ENCODE data around the gene LRRC26.

LRRC26 gene

DNA sequence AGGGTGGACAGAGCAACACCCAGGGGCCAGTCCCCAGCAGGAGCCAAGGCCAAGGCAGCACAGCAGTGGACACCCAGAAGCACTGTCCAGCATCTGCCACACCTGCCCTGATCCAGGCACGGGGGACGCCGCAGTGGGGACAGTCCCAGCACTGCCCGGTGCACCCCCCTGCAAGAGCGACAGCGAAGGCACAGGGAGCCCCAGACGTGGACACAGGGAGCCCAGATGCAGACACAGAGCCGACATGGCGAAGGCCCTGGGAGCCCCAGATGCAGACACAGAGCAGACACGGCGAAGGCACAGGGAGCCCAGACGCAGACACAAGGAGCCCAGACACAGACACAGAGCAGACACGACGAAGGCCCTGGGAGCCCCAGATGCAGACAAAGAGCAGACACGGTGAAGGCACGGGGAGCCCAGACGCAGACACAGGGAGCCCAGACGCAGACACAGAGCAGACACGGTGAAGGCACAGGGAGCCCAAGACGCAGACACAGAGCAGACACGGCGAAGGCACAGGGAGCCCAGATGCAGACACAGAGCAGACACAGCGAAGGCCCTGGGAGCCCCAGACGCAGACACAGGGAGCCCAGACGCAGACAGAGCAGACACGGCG, 14.2 kb upstream of the LRRC26 start:
- DNase-seq (ENCODE audit: low read depth in 2 of 2) = no peak

DNA sequence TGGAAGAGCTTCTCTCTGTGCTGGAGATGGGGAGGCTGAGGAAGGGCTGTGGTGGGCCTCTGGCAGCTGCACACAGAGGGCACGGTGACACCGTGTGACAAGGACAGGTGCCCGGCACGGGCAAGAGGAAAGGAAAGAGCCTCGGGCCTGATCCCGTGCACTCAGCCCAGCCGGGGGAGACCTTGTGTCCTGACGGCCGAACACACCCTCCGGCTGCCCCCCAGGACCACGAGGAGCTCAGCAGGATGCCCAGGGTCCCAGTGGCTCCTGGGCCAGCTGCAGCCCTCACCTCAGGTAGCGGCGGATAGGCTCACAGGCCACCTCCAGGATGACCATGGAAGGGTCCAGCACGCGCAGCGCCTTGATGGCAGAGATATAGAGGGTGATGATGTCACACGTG, 13.0 kb upstream of the LRRC26 start:
- DNase-seq (ENCODE audit: low read depth in 2 of 2) = no peak

DNA sequence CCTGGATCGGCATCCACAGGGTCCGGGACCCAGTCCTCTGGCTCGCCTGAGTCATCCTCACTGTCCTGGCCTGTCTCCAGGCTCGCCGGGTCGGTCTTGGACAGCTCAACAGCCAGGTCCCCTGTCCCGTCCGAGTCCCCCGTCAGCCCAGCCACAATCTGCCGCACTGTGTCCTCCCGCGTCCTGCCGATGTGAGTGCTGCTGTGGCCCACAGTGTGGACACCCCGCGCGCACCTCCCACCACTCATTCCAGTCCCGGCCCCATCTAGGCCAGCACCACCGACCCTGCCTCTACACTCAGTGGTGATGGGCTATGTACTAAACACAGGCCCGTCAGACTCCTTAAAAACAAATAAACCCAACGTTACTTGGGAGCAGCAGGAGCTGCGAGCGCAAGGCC, 11.8 kb upstream of the LRRC26 start:
- no peak for DNase-seq (ENCODE audit: low read depth in 2 of 2)

DNA sequence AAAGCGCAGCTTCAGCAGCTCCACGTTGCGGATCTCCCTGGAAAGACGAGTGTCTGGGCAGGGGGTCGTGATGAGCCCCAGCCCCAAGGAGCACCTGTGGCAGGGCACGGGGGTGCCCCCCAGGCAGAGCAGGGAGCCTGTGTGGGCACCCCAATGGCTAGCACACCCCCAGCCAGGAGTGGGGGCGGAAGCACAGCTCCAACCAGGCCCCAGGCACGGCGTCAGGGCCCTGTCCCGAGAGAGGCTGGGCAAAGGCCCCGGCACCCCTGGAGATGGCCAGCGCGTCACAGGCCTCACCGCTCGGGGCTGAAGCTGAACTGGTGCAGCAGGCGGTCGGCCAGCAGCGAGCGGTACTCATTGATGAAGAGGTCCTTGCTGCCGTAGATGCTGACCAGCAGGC, 10.6 kb upstream of the LRRC26 start:
- DNase-seq (ENCODE audit: low read depth in 2 of 2) = no peak

DNA sequence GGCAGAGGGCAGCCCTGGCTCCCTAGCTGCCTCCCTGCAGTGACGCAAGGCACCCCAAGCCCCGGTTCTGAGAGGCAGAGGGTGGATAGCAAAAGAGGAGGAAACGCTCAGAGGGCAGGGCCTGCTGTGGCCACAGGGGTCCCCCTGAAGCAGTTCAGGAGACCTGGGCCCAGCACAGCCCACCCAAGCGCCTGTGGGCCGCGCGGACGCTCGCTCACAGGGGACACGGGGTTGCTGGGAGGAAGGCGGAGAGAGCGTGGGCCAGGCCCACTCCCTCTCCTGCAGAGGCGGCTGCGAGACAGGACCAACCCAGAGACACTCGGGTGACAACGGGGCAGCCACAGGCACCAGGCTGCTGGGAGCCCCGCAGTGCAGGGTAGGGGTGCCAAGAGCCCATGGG, 9.9 kb upstream of the LRRC26 start:
- DNase-seq (ENCODE audit: low read depth in 2 of 2) = no peak

DNA sequence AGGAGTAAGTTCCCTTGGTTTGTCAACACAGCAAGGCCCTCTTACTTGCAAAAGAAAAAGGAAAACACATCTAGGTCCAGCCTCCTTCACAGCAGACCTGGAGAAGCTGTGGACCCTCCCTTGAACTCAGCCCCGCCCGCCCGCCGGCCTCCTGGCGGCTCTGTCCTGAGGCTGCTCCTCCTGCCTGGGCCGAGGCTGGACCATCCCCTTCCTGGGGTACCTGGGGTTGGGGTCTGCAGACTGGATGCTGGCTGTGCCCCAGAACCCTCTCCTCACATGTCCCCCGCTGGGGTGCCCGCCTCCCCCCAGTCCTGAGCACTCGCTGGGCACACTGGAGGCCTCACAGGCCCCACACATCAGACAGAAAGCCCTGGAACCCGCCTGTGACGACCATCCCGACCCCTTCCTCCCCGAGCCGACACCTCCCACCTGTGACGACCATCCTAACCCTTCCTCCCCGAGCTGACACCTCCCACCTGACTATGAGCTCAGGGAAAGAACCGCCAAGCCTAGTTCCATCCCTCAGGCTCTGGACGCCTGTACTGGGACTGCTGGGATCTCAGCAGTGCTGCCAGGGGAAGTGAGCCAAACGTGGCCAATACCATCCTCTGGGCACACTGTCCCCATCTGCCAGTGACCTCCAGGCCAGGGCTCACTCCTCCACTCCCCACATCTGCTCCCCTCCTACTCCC, 9.2 kb upstream of the LRRC26 start:
- DNase-seq (ENCODE audit: low read depth in 2 of 2) = no peak

DNA sequence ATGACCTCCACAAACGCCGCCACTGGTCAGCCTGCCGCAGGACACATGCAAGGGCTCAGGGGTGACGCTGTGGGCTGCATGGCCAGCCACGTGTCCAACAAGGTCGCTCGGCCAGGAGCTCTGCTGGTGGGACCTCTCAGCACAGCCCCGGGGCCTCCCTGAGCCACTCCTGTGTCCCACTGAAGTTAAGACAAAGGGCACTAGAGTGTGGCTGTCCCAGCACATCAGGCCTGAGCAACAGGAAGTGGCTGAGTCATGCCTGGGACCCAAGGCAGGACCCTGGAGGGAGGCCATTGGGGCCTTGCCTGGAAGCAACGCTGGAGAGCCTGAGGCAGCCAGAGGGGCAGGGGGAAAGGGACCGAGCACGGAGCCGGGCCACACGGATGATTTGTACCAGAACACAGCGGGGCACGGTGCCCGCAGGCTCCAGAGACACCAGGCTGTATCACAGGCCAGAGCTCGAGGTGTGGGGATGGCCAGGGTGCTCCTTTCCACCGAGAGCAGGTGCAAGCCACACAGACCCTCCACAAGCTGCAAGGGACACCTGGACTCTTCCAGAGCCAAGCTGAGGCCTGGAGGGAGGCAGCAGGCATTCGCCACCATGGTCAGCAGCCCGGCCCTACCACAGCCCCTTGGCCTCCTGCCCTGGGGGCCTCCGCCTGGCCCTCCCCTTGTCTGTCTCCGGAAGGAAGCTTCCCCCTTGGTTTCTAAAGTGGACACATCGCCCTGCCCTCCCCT, 8.5 kb upstream of the LRRC26 start:
- no peak for DNase-seq (ENCODE audit: low read depth in 2 of 2)

DNA sequence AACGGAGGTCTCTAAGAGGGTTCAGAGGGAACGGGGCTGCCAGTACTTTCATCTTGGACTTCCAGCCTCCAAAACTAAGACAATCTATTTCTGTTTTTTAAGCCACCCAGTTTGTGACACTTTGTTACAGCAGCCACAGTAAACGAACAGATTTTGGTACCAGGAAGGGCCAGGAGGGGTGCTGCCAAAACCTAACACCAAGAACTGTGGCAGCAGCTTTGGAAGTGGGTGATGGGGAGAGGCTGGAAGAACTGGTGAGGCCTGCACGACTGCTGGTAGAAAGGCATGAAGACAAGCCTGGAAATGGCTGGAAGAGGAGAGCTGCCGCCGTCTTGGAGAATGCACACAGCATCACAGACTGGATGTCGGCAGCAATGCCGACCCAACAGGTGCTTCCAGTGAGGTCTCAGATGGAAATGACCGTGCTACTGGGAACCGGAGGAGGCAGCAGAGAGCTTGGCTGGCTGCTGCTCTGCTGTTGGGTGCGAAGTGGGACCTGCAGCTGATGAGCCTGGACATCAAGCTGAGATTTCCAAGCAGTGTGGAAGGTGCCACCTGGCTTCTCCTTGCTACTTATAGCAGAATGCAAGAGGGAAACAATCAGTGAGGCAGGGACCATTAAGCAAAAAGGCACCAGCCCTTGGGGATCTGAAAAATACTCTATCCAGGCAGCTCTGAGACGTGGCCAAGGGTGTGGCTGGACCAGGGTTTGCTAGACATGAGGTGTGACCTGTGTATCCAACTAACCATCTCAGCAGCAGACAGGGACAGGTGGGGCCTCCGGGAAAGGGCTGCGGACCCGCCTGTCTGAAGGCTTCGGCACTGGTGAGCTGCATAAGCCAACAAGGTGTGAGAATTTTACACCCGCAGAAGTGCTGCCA, 6.7 kb upstream of the LRRC26 start:
- no peak for DNase-seq (ENCODE audit: low read depth in 2 of 2)

DNA sequence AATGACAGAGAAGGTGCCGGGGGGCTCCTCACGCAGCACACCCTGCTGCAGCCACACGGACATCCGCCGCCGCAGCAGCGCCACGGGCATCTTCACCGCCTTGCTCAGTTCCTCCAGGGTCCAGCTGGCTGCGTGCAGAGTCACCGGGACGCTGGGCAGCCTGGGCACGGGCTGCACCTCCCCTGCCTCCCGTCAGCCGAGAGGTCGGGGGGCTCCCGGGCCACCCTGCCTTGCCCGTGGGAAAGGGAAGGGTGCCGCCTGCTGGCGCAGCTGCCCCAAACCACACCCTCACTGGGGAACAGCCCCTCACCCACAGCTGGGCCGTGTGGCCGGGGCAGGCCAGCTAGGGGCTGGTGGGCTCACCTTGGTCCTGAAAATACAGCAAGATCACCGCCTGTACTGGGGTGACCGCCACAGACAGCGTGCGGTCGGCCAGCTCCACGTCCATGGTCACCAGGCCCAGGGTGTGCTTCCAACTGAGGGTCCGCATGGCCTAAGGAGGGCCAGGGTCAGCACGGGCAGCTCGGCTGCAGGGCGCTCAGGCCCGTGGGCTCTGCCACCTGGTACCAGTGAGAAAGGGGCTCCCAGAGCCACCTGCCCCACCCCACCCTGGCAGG, 5.6 kb upstream of the LRRC26 start:
- DNase-seq (ENCODE audit: low read depth in 2 of 2) = no peak

DNA sequence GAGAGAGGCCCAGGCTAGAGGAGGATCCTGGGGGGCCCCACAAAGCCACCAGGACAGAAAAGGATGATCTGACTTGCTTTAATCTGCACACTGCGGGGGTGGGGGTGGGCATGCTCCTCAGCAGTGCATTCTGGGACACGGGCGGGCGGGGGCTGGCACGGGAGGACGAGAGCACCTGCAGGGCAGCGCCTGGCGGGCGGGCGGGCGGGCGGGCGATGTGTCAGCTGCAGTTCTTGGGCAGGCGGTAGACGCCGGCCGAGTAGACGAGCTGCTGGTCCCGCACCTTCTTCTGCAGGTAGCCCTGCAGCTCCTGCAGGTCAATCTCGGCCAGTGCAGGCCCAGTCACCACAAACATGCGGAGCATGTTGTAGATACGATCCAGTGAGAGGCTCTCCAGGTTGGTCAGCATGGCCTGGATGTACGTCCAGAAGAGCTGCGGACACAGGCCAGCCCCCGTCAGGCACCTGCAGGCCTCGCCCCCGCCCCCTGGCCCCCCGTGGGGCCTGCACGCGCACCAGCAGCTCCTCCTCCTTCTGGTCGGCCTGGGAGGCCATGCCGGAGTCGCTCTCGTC, 5.0 kb upstream of the LRRC26 start:
- no peak for DNase-seq (ENCODE audit: low read depth in 2 of 2)

DNA sequence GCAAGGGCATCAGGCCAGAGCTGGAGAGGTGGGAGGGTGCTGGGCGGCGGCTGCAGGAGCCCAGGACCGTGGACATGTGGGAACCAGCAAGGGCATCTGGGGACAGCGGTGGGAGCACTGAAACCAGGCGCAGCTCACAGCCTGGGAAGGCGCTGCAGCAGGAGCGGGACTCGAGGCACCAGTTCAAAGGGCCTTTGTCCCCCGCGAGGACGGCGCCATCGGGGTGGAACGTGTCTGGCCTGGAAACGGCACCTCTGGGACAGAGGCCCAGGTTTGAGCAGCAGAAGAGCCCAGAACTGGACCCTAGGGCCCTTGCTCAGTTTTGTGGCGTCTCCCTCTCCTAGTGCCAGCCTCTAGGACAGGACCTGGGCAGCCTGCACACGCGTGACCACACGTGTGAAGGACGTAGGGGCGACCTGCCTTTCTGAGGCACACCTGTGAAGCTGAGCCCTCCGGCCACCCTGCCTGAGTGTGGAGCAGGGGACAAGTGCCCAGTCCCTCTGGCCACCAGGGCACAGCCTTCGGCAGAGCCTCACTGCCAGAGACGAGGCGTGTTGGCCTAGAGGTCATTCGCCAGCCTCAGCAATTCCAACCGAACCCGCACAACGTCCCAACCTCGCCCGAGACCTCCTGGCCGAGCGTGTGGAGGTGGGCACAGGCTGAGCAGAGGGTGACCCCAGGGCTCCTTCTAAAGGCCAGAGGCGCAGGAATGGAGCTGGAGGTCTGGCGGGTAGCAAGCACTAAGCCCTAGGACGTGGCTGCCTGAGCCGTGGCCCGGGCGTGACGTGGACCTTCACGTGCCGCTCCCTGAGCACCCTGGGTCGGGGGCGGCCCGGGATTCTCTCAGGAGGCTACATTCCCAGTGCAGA, 4.2 kb upstream of the LRRC26 start:
- no peak for DNase-seq (ENCODE audit: low read depth in 2 of 2)

DNA sequence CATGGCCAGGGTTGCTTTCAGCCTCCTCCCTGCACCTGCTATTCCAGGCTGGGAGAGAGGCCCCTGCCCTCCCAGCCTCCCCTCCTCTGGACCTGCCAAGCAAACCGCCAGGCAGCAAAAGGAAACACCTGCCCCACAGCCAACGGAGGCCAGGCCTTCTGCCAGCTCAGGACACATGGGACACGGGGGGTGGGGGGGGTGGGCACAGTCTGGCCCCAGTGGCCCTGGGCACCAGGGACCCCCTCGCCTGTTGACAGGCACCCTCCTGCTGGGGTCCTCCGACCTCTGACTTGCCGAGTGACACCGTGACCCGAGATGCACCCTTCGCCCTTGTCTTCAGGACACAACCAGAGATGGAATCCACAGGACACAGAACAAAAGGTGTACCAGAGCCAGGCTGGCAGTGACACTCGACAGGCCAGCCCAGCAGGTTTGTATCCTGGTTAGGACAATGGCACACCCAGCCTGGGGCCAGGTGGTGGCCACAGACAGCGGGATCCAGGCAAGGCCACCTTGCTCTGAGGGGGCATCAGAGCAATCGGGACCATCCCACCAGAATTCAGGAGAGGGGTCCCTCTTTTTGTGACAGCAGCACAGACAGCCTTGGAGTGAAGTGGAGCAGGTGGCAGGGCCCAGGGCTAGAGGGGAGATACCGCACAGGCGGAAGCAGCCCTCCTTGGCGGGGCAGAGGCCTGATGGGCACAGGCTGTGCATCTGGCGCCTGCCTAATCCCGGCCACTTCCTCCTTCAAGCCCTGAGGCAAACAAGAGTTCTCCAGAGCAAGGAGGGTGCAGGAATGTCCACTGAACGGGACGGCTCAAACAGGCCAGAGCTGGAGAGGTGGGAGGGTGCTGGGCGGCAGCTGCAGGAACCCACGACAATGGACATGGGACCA, 3.3 kb upstream of the LRRC26 start:
- no peak for DNase-seq (ENCODE audit: low read depth in 2 of 2)

DNA sequence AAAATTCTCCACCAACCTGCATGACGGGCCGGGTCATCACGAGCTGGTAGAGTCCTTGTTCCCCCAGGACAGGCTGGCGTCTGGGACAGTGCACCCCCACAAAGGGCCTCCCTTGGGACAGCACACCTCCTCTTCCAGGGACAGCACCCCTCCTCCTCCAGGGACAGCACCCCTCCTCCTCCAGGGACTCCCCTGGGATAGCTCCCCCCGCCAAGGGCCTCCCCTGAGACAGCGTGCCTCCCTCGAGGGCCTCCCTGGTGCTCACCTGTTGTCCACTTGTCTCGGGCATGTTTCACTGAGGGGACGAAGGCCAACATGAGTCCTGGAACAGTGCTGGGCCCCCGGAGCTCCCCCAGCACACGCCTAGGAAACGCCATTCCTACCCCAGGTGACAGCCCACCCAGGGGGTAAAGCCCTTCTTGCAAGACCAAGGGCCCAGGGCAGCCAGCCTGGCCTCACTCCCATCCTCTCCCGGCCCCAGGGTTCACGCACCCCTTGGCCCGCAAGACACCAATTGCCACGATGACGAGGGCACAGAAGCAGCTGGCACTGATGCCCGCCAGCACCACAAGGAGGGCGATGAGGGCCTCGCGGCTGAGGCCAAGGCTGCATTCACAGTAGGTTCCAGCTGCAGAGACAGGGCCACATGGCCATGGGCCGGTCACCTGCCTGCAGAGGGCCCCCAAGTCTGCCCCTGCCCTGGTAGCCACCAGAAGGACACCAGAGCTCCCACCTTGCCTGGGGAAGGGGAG, 1.5 kb upstream of the LRRC26 start:
- no peak for DNase-seq (ENCODE audit: low read depth in 2 of 2)

DNA sequence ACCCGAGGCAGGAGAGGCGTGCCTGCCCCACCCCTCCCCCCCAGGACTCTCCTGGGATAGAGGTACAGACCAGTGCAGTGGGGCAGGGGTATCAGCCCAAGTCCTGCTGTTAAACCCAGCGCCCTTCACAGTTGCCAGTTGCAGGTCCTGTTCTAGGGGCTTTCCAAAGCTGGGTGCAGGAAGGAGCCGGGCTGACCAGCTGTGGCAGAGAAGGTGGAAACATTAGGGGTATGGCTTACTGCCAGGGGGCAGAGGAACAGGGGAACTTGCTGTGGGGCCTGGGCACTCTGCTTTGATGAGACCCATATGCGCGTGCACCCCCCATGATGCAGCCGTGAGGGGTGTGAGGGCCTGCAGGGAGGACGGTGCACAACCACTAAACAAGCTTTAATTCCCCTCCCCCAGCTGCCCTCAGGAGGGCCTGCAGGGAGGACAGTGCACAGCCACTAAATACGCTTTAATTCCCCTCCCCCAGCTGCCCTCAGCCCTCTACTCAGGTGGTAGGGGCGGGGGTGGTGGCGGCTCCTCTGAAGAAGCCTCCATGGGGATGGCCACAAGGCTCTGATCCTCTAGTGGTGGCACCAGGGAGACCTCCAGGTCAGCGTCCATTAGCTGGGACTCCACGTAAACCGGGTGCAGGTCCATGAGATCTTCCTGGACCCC, 766 bp upstream of the LRRC26 start:
- DNase-seq (ENCODE audit: low read depth in 2 of 2) = no peak

DNA sequence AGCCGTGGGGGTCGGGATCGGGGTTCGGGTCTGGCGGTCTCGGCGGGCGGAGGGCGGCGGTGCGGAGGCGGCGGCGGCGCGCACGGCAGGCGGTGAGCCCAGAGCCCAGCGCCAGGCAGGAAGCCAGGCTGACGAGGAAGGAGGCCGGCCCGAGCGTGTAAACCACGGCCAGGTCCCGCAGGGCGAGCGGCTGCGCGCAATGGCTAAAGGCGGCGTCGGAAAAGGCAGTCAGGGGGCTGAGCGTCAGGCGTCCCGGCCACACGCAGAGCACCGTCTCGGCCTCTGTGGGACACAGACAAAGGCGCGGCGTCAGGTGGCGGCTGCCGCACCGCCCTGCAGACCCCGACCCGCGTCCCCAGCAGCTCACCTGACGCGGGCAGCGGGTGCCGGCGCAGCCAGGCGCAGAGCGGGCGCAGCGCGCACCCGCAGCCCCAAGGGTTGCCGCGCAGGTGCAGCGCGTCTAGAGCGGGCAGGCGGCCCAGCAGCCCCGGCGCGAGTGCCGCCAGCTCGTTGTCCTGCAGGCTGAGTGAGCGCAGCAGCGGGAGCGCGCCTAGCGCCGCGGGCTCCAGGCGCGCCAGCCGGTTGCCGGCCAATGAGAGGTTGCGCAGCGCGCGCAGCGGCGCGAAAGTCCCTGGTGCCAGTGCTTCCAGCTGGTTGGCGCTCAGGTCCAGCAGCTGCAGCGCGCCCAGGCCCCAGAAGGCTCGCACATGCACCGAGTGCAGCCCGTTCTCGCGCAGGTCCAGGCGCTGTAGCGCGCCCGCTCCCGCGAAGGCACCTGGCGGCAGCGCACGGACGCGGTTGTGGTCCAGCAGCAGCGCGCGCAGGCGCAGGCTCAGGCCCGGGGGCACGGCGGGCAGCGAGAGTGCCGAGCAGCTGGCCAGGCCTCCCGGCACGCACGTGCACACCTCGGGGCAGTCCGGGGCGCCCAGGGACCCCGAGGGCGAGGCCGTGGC, 671 bp downstream of the LRRC26 start:
- DNase-seq (ENCODE audit: low read depth in 2 of 2) = no peak

DNA sequence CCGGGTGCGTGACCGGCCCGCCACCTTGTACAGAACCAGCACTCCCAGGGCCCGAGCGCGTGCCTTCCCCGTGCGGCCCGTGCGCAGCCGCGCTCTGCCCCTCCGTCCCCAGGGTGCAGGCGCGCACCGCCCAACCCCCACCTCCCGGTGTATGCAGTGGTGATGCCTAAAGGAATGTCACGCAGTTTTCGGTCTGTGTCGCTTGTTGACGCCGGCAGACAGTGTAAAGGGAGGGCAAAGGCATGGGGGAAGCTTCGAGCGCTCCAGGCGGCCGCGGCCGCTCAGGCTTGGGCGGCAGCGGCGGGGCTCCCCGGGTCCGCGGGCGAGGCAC, 1.3 kb downstream of the LRRC26 start:
- DNase-seq (ENCODE audit: low read depth in 2 of 2) = no peak

Measured in fibroblast of skin of left biceps (primary cell).